Fibroblast of mammary gland (primary cell): ENCODE measurements around the gene HNRNPM.

Source experiments
- DNase-seq: peaks from one replicate; pipeline ENCODE4 v3.0.0-alpha.2; 2010; ENCODE audit warnings: low read depth
- H3K4me3 ChIP-seq: 2 replicates; pipeline ENCODE4 v1.5.1; 2011; ENCODE audit warnings: low read depth, mild to moderate bottlenecking, low read length, moderate library complexity; ENCODE audit not compliant: control insufficient read depth
- CTCF ChIP-seq: conservative IDR thresholded peaks from 2 replicates; pipeline ENCODE4 v1.5.1; 2011; ENCODE audit warnings: low read depth, low read length, inconsistent platforms; ENCODE audit not compliant: control insufficient read depth, insufficient read depth

The HNRNPM gene

GRCh38 chr19:8446061-8446709 lies 1.4 kb downstream of the HNRNPM start:
- no peak for TF ChIP-seq CTCF
- no peak for DNase-seq
- peak overlapping the region; percentile 69 for H3K4me3 ChIP-seq

GRCh38 chr19:8449830-8450229 lies 5.1 kb downstream of the HNRNPM start:
- H3K4me3 ChIP-seq: no peak overlapping the region
- no peak for DNase-seq
- TF ChIP-seq CTCF: no peak

GRCh38 chr19:8451377-8451776 lies 6.6 kb downstream of the HNRNPM start:
- H3K4me3 ChIP-seq: no peak overlapping the region
- no peak for DNase-seq
- no peak for TF ChIP-seq CTCF

GRCh38 chr19:8451885-8452284 lies 7.1 kb downstream of the HNRNPM start:
- TF ChIP-seq CTCF: no peak
- DNase-seq: peak; percentile 72
- H3K4me3 ChIP-seq: no peak overlapping the region

- no peak for TF ChIP-seq CTCF
- H3K4me3 ChIP-seq: no peak overlapping the region
- DNase-seq: no peak
These were observed 7.8 kb downstream of the HNRNPM start for GRCh38 chr19:8452446-8453123.

GRCh38 chr19:8453616-8454015 lies 8.8 kb downstream of the HNRNPM start:
- TF ChIP-seq CTCF: no peak
- no peak overlapping the region for H3K4me3 ChIP-seq
- DNase-seq: no peak
